ENCODE measurements around the gene ECT2L. TPM values are rescaled to one million over a fixed set of nuclear protein-coding genes. Genes with fewer than 3 reads are reported as not detected.

Gene ECT2L
- total and polyA plus RNA-seq, 2 donors (not counting 3 experiments of a cell fraction or from before 2014, with no cell fraction given) = not detected

DNA sequence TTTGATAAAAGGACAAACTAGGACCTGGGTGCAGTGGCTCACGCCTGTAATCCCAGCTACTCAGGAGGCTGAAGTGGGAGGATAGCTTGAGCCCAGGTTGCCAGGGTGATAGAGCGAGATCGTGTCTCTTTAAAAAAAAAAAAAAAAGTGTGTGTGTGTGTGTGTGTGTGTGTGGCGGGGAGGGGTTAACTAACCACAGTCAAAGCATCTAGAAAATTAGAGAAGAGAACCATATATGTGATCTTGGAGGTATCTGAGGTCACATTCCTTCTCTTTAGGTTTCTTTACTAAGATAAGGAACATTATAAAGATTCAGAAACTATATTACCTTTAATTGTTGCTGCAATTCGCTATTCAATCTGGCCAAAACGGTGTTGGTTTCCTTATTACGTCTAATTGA is 111.3 kb downstream of the ECT2L start:
- no peaks in the 10 kb centered on the region for H3K4me1 ChIP-seq (ENCODE audit: control insufficient read depth, extremely low read depth, insufficient read depth, low read length)
- no peak for FAIRE-seq
- H3K9me3 ChIP-seq (replicated peaks; ENCODE audit: control insufficient read depth, insufficient read depth, low read length) = no peaks in the 10 kb centered on the region
- POLR2A ChIA-PET = no interaction called here
- TF ChIP-seq JUN (IDR thresholded peaks at IDR 0.05; ENCODE audit: borderline replicate concordance, insufficient read depth, insufficient read length, low read depth) (no peak), POLR2AphosphoS5 (IDR thresholded peaks at IDR 0.05; ENCODE audit: insufficient read depth, low read depth, low read length) (no peak), MYC (IDR thresholded peaks at IDR 0.05; ENCODE audit: low read depth, low read length) (no peak), CTCF (IDR thresholded peaks at IDR 0.05; ENCODE audit: extremely low read depth in 1 of 2, insufficient read depth in 1 of 2, low read depth in 1 of 2, low read length in 2 of 2) (no peak), GATA2 (IDR thresholded peaks at IDR 0.05; ENCODE audit: insufficient read depth, insufficient read length, low read depth, low read length) (no peak), POLR2A (IDR thresholded peaks at IDR 0.05; ENCODE audit: low read depth, low read length) (no peak), FOS (IDR thresholded peaks at IDR 0.05; ENCODE audit: borderline replicate concordance, insufficient read depth, low read length) (no peak), EZH2 (IDR thresholded peaks at IDR 0.05; ENCODE audit: borderline replicate concordance, low read depth, low read length, severe bottlenecking) (no peak)
- TF ChIP-seq, protein P1, sequence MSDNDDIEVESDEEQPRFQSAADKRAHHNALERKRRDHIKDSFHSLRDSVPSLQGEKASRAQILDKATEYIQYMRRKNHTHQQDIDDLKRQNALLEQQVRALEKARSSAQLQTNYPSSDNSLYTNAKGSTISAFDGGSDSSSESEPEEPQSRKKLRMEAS (IDR thresholded peaks at IDR 0.05; ENCODE audit: insufficient read depth, insufficient read length) = no peak
- CTCF ChIA-PET = interaction anchor here (0.6 to 1.0 kb wide), 3 partner anchors 25 to 484 kb away, joined by 3 read pairs; no protein-coding TSS in a partner anchor
- H3K4me2 ChIP-seq (ENCODE audit: insufficient read depth, low read length) = no peak overlapping the region
- no peak overlapping the region for H3K27ac ChIP-seq (ENCODE audit: insufficient read depth, low read depth, low read length)
- no TSS peak for BruUV-seq (replicated peaks)
- no peaks in the 10 kb centered on the region for H3K27me3 ChIP-seq (ENCODE audit: control insufficient read depth in 2 of 2, insufficient read depth in 2 of 2, low read length in 2 of 2)
- no peaks in the 10 kb centered on the region for H3K9me1 ChIP-seq (replicated peaks; ENCODE audit: control insufficient read depth, extremely low read depth, insufficient read depth, low read length)
- no peak for DNase-seq (ENCODE audit: low read depth, low spot score)
- H2AFZ ChIP-seq (ENCODE audit: low read depth, low read length) = no peak overlapping the region
- H3K79me2 ChIP-seq (ENCODE audit: control insufficient read depth, insufficient read depth, low read length) = no peaks in the 10 kb centered on the region
- intact Hi-C loops (cut with micrococcal nuclease) (loop anchor here (5.0 kb wide), 1 partner anchor 80 kb away; the partner anchor contains the start of gene REPS1), dilution Hi-C loops (cut with MboI; ENCODE audit: extremely low pct_ligation_motif_present, low sequenced_read_pairs) (no loop called here)
- H3K9ac ChIP-seq (replicated peaks; ENCODE audit: extremely low read depth, insufficient read depth, low read length) = no peak overlapping the region
- no peaks in the 10 kb centered on the region for H4K20me1 ChIP-seq (replicated peaks; ENCODE audit: control insufficient read depth, extremely low read depth, insufficient read depth, low read length)
- no peak overlapping the region for H3K4me3 ChIP-seq (replicated peaks in 1 of 3; ENCODE audit: insufficient read depth in 1 of 3, low read depth in 1 of 3, low read length in 3 of 3)
- H3K36me3 ChIP-seq (ENCODE audit: control insufficient read depth in 2 of 2, extremely low read depth in 1 of 2, insufficient read depth in 2 of 2, low read length in 2 of 2) = peaks cover 5 to 6% of the 10 kb centered on the region in 2 experiments

Data from endothelial cell of umbilical vein (primary cell).